ENCODE data around the gene FOXC2.

- no peak for TF ChIP-seq POLR2AphosphoS5 (IDR thresholded peaks at IDR 0.05; ENCODE audit: low read depth, low read length)
- TF ChIP-seq POLR2A (IDR thresholded peaks at IDR 0.05; ENCODE audit: low read depth, low read length), result no peak
- TF ChIP-seq PAX5 (IDR thresholded peaks at IDR 0.05; ENCODE audit: insufficient read depth, low read length, severe bottlenecking), result no peak
- no peak for TF ChIP-seq TAF1 (IDR thresholded peaks at IDR 0.05; ENCODE audit: low read depth, low read length)
- no peak for TF ChIP-seq SPI1 (IDR thresholded peaks at IDR 0.05; ENCODE audit: low read depth, low read length)
- no peak for TF ChIP-seq POU2F2 (IDR thresholded peaks at IDR 0.05; ENCODE audit: low read depth, low read length)
These were observed 751 bp upstream of the FOXC2 start for GRCh38 chr16:86565644-86566511.
